GM19023 (cell line): Measurements from ENCODE around the gene MCOLN1.
A peak's percentile ranks its signal among the peaks of the same experiment; 100 is the strongest.
"Not testable (repeated sequence)": the region's sequence is repeated elsewhere in the genome, so short reads cannot be mapped to it uniquely, and the experiment has no call there.

Source experiments
- ATAC-seq: cut with Tn5 transposase; IDR thresholded peaks from one replicate; pipeline ENCODE4 v1.9.1; 2021; ENCODE audit warnings: mild to moderate bottlenecking, moderate library complexity; ENCODE audit not compliant: unreplicated experiment

Gene MCOLN1

DNA sequence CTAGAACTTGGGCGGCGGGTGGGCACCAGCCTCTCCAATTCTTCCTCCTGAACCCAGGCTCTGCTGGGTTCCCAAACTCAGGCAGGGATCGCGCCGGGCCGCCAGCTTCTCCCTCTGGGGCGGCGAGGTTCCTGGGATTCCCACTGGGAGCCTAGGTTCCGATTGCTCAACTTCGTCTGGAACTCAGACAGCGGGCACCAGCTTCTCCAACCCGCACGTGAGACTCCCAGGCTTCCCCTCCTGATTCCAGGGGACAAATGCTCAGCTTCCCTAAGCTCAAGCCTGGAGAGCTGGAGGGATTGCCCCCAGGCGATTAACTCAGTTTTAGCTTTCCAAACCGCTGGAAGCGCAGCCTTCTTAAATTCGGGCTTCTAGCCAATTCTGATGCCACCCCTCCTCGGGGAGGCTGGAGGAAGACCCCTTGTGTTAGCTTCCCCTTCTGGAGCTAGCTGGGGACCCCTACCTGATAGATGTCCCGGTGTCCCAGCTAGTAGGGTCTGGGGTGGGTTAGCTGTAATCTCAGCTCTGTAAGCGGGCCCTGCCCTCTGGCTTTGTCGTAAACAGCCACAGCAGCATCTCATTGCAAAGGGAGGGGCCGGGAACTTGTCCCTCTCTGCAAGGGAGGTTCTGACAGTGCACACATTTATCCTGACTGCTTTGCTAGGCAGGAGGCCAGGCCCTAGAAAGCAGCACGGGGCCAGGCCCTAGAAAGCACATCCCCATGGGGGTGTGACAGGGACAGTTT is 671 bp downstream of the MCOLN1 start:
- peak; percentile 4 for ATAC-seq

DNA sequence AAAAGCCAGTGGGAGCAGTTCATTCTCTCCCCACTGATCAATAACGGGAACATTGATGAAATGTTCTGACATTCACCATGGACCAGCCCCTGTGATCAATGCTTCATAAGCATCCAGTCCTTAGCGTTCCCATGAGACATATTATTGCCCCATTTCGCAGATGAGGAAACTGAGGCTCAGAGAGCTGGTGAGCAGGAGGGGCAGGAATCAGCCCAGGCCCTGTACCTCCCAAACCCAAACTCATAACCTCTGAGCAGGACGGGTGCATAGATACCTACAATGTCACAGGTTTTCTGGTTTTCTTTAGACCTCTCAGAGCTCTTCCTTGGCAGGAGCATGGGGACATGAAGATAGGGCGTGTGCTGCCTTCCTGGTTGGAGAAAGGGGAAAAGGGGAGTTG is 2.1 kb downstream of the MCOLN1 start:
- no peak for ATAC-seq

GRCh38 chr19:7524992-7525739 is 2.7 kb downstream of the MCOLN1 start:
- ATAC-seq, result no peak

DNA sequence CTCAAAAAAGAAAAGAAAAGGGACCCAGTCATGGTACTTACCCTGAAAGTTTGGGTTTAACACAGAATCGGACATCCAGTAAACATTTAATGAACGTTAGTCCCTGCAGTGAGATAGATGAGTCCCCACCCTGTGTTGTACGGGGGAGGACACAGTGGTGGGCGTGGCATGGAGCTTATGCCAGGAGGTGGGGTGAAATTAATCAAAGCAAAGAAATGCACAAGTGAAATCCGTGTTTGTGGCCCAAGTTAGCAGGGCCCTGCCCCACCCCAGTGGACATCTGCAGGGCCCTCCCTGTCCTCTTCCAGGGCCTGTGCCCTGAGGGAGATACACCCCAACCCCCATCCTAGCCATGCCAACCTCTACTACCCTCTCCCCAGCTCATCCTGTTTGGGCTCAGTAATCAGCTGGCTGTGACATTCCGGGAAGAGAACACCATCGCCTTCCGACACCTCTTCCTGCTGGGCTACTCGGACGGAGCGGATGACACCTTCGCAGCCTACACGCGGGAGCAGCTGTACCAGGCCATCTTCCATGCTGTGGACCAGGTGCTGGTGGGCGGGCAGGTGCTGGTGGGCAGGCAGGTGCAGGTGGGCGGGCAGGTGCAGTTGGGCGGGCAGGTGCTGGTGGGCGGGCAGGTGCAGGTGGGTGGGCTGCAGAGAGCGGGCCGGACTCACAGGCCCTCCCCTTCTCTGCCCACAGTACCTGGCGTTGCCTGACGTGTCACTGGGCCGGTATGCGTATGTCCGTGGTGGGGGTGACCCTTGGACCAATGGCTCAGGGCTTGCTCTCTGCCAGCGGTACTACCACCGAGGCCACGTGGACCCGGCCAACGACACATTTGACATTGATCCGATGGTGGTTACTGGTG is 3.9 kb downstream of the MCOLN1 start:
- no peak for ATAC-seq

GRCh38 chr19:7527516-7528191 is 5.2 kb downstream of the MCOLN1 start:
- no peak for ATAC-seq

- ATAC-seq, result no peak
Measured at GRCh38 chr19:7528192-7528519, 5.7 kb downstream of the MCOLN1 start.

DNA sequence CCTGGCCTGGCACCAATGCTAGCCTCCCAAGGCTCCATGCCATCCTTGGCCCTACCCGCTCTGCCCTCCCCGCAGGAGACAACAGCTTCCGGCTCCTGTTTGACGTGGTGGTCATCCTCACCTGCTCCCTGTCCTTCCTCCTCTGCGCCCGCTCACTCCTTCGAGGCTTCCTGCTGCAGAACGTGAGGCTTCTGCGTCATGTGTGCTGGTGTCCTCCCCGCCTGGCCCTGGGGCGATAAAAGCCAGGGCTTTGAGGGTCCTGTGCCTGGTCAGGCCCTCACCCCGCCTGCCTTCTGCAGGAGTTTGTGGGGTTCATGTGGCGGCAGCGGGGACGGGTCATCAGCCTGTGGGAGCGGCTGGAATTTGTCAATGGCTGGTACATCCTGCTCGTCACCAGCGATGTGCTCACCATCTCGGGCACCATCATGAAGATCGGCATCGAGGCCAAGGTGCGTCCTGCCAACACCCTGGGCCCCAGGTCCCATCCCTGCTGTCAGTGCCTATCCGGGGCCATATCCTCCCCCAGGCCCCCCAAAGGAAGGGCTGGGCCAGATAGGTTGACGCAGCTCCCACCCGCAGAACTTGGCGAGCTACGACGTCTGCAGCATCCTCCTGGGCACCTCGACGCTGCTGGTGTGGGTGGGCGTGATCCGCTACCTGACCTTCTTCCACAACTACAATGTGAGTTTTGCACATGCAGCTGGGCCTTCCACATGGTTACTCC is 6.3 kb downstream of the MCOLN1 start:
- ATAC-seq, result no peak

DNA sequence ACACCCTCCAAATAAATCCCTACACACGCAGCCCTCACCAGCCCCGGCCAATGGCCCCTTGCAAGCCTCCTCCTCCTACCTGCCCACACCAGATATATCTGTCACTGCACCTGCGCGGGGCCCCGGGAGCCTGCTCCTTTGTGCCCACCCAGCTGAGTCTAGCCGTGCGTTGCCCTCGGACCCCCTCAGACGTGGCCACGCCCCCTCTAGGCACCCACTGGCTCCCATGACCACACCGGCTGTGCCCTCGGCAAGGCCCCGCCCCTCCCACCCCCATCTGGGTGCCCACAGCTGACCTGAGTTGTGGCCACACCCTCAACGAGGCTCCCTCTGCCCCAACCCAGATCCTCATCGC is 6.8 kb downstream of the MCOLN1 start:
- no peak for ATAC-seq

DNA sequence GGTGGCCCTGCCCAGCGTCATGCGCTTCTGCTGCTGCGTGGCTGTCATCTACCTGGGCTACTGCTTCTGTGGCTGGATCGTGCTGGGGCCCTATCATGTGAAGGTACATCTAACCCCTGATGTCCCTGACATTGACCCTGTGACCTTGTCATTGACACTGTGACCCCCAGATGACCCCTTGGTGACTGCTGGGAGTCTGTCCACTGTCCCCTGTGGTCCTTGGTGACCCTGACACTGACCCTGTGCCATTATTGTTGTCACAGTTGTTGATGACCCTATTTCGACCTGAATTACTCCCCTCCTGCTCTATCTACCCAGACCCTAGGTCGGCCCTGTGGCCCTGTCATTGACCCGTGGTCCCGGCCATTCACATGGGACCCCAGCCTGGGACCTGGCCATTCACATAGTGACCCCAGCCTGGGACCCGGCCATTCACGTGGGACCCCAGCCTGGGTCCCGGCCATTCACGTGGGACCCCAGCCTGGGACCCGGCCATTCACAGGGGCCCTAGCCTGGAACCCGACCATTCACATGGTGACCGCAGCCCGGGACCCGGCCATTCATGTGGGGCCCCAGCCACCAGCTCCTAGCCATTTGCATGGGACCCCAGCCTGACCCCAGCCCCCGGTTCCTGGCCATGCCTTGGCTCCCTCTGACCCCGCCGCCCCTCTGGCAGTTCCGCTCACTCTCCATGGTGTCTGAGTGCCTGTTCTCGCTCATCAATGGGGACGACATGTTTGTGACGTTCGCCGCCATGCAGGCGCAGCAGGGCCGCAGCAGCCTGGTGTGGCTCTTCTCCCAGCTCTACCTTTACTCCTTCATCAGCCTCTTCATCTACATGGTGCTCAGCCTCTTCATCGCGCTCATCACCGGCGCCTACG is 7.4 kb downstream of the MCOLN1 start:
- ATAC-seq, result no peak

- ATAC-seq, result no peak
Measured at GRCh38 chr19:7533281-7533885, 11.0 kb downstream of the MCOLN1 start.

GRCh38 chr19:7533925-7534480 is 11.6 kb downstream of the MCOLN1 start:
- ATAC-seq, result peak; percentile 33

DNA sequence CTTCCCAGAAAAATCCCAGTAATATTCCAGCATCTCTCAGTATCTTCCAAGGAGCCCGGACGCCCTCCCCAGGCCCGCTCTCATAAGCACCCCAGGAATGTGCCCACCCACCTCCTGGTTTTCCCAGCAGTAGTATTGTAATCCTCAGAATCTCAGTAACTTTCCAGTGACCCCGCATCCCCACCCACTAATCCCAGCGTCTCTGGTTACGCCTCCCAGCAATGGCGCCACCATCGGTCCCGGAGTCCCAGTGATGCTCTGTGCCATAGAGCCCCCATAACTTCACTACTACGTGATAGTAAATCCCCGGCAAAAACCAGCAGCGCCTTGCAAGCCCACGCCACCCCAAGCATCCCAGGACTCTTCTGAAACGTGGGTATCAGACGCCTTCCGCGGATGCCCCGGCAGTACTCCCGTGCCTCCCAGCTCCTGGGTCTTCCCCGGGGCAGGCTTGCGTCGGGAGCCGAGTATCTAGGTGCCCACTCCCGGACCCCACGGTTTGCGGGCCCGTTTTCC is 12.2 kb downstream of the MCOLN1 start:
- ATAC-seq, result no peak

GRCh38 chr19:7535047-7535997 is 12.9 kb downstream of the MCOLN1 start, which contains the start of gene PNPLA6:
TSS of gene PNPLA6 (plus strand) at chr19:7535717. CDS start at chr19:7535789, 72 bp downstream.
- ATAC-seq, result peak; percentile 76

GRCh38 chr19:7535998-7536695 is 13.7 kb downstream of the MCOLN1 start:
- ATAC-seq, result no peak

DNA sequence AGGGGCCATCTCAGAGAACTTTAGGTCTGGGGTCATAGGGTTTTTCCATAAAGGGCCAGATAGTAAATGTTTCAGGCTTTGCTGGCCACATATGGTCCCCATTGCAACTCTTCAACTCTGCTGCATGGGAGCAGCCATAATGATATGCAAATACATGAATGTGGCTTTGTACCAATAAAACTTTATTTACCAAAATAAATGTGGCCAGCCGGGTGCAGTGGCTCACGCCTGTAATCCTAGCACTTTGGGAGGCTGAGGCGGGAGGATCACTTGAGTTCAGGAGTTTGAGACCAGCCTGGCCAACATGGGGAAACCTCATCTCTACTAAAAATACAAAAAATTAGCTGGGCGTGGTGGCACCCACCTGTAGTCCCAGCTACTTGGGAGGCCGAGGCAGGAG is 16.6 kb downstream of the MCOLN1 start:
- not testable (repeated sequence) for ATAC-seq

DNA sequence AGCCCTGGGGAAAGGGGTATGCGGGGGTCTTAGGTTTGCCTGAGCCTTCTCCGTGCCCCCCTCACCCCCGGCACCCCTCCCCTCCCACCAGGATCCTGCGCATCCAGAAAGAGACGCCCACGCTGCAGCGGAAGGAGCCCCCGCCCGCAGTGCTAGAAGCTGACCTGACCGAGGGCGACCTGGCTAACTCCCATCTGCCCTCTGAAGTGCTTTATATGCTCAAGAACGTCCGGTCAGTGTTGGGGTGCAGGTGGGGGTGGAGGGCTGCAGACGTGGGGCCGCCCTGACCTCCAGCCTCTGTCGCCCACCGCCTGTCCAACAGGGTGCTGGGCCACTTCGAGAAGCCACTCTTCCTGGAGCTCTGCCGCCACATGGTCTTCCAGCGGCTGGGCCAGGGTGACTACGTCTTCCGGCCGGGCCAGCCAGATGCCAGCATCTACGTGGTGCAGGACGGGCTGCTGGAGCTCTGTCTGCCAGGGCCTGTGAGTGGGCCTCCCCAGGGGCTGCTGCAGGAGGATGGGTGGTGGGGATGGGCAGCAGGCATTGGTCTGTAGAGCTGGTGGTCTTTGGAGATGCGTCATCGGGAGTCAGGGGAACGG is 17.5 kb downstream of the MCOLN1 start:
- no peak for ATAC-seq
